GM18858 (cell line): ENCODE measurements around the gene UGT1A1.

ENCODE experiments used
- ATAC-seq: cut with Tn5 transposase; IDR thresholded peaks from one replicate; pipeline ENCODE4 v1.9.1; 2021; ENCODE audit not compliant: unreplicated experiment

UGT1A1 gene

GRCh38 chr2:233756429-233757081, 3.5 kb upstream of the UGT1A1 start:
- ATAC-seq = no peak

- no peak for ATAC-seq
Measured at GRCh38 chr2:233758141-233758540, 1.9 kb upstream of the UGT1A1 start.

GRCh38 chr2:233758849-233759248, 1.2 kb upstream of the UGT1A1 start:
- no peak for ATAC-seq

GRCh38 chr2:233761040-233761769, 1.1 kb downstream of the UGT1A1 start:
- no peak for ATAC-seq

- no peak for ATAC-seq
Measured at GRCh38 chr2:233764264-233764663, 4.2 kb downstream of the UGT1A1 start.

- ATAC-seq = no peak
Measured at GRCh38 chr2:233764761-233765160, 4.7 kb downstream of the UGT1A1 start.

GRCh38 chr2:233766416-233766815, 6.3 kb downstream of the UGT1A1 start:
- no peak for ATAC-seq

GRCh38 chr2:233768076-233768475, 8.0 kb downstream of the UGT1A1 start:
- ATAC-seq = no peak

GRCh38 chr2:233769260-233769659, 9.2 kb downstream of the UGT1A1 start:
- ATAC-seq = no peak

- ATAC-seq = no peak
Measured at GRCh38 chr2:233772153-233772552, 12.1 kb downstream of the UGT1A1 start.

- ATAC-seq = no peak
Measured at GRCh38 chr2:233772583-233772982, 12.5 kb downstream of the UGT1A1 start.

- no peak for ATAC-seq
Measured at GRCh38 chr2:233773854-233774253, 13.8 kb downstream of the UGT1A1 start.

GRCh38 chr2:233775414-233775813, 15.3 kb downstream of the UGT1A1 start:
- ATAC-seq = no peak

GRCh38 chr2:233778030-233778429, 18.0 kb downstream of the UGT1A1 start, which contains the start of gene MROH2A:
Gene MROH2A, plus strand, starts transcription at chr2:233778330. Its CDS starts 1,029 bp downstream, at chr2:233779359.
- ATAC-seq = no peak

GRCh38 chr2:233779722-233780121, 19.7 kb downstream of the UGT1A1 start:
- ATAC-seq = no peak

- ATAC-seq = no peak
Measured at GRCh38 chr2:233780771-233781170, 20.7 kb downstream of the UGT1A1 start.

GRCh38 chr2:233789554-233789953, 29.5 kb downstream of the UGT1A1 start:
- ATAC-seq = no peak

GRCh38 chr2:233791151-233791882, 31.2 kb downstream of the UGT1A1 start:
- no peak for ATAC-seq

GRCh38 chr2:233791883-233792329, 31.8 kb downstream of the UGT1A1 start:
- no peak for ATAC-seq

- no peak for ATAC-seq
Measured at GRCh38 chr2:233792720-233793119, 32.6 kb downstream of the UGT1A1 start.

GRCh38 chr2:233793465-233794127, 33.5 kb downstream of the UGT1A1 start:
- ATAC-seq = no peak
